Neutrophil (primary cell): Measurements from ENCODE around the gene RLBP1.

Experiments used
- H3K27ac ChIP-seq: fragments of 200-600 bp; sonication (generic); 2 replicates; pipeline ENCODE4 v1.5.1; 2016; ENCODE audit warnings: mild to moderate bottlenecking, moderate library complexity
- H3K27me3 ChIP-seq: fragments of 200-600 bp; sonication (generic); 2 replicates; pipeline ENCODE4 v1.6.0; 2016; ENCODE audit warnings: mild to moderate bottlenecking
- H3K36me3 ChIP-seq: fragments of 200-600 bp; sonication (generic); 2 replicates; pipeline ENCODE4 v1.5.1; 2017
- H3K4me1 ChIP-seq, 2 experiments: fragments of 200-600 bp in 1 of 2; sonication (generic) in 1 of 2; 1 replicate in 1 of 2; 2 replicates in 1 of 2; pipeline versions ENCODE4 v1.5.1 to v1.6.1; 2013 to 2016; ENCODE audit warnings: low read depth in 1 of 2, low read length in 1 of 2, mild to moderate bottlenecking in 1 of 2, moderate library complexity in 1 of 2; ENCODE audit not compliant: control insufficient read depth in 1 of 2, insufficient read depth in 1 of 2
- H3K4me3 ChIP-seq, 2 experiments: fragments of 200-600 bp in 1 of 2; sonication (generic) in 1 of 2; 1 replicate in 1 of 2; 2 replicates in 1 of 2; pipeline ENCODE4 v1.5.1; 2013 to 2016; ENCODE audit warnings: low read depth in 1 of 2, low read length in 1 of 2, mild to moderate bottlenecking in 1 of 2, moderate library complexity in 1 of 2
- H3K9me3 ChIP-seq: fragments of 200-600 bp; sonication (generic); 2 replicates; pipeline ENCODE4 v1.5.1; 2016
- CTCF ChIP-seq: fragments of 200-600 bp; sonication (generic); IDR thresholded peaks from 2 replicates; pipeline ENCODE4 v1.5.1; 2016; ENCODE audit warnings: antibody characterized with exemption

The RLBP1 gene

GRCh38 chr15:89186803-89187202, 34.6 kb downstream of the RLBP1 start:
- H3K27me3 ChIP-seq: no peaks in the 10 kb centered on the region
- peak overlapping the region; percentile 1 for H3K27ac ChIP-seq
- H3K9me3 ChIP-seq: no peaks in the 10 kb centered on the region
- TF ChIP-seq CTCF: no peak
- H3K36me3 ChIP-seq: peaks cover 92% of the 10 kb centered on the region
- H3K4me1 ChIP-seq: no peaks in the 10 kb centered on the region
- no peak overlapping the region for H3K4me3 ChIP-seq

- no peaks in the 10 kb centered on the region for H3K4me1 ChIP-seq
- no peaks in the 10 kb centered on the region for H3K27me3 ChIP-seq
- no peak overlapping the region for H3K27ac ChIP-seq
- no peak overlapping the region for H3K4me3 ChIP-seq
- H3K9me3 ChIP-seq: no peaks in the 10 kb centered on the region
- no peak for TF ChIP-seq CTCF
- H3K36me3 ChIP-seq: peaks cover 88% of the 10 kb centered on the region
Measured at GRCh38 chr15:89184886-89185526, 36.4 kb downstream of the RLBP1 start.

GRCh38 chr15:89184357-89184756, 37.0 kb downstream of the RLBP1 start:
- no peak for TF ChIP-seq CTCF
- Histone ChIP-seq H3K27me3 (no peaks in the 10 kb centered on the region), H3K36me3 (peaks cover 88% of the 10 kb centered on the region), H3K4me3 (no peak overlapping the region), H3K9me3 (no peaks in the 10 kb centered on the region), H3K4me1 (no peaks in the 10 kb centered on the region), H3K27ac (no peak overlapping the region)

GRCh38 chr15:89179966-89180875, 41.2 kb downstream of the RLBP1 start:
- H3K27me3 ChIP-seq: no peaks in the 10 kb centered on the region
- H3K36me3 ChIP-seq: peaks cover 88% of the 10 kb centered on the region
- H3K9me3 ChIP-seq: no peaks in the 10 kb centered on the region
- H3K27ac ChIP-seq: no peak overlapping the region
- H3K4me1 ChIP-seq: peaks cover 0 to 5% of the 10 kb centered on the region in 2 experiments
- TF ChIP-seq CTCF: no peak
- no peak overlapping the region for H3K4me3 ChIP-seq

- Histone ChIP-seq H3K9me3 (no peaks in the 10 kb centered on the region), H3K27ac (peak overlapping the region; percentile 48), H3K27me3 (no peaks in the 10 kb centered on the region), H3K4me1 (peaks cover 0 to 6% of the 10 kb centered on the region in 2 experiments), H3K4me3 (no peak overlapping the region), H3K36me3 (peaks cover 81% of the 10 kb centered on the region)
- no peak for TF ChIP-seq CTCF
Measured at GRCh38 chr15:89178307-89178977, 42.9 kb downstream of the RLBP1 start.
